ENCODE data around the gene FXYD1.

- TF ChIP-seq EZH2 (IDR thresholded peaks at IDR 0.05; ENCODE audit: borderline replicate concordance, low read depth, low read length, severe bottlenecking), result no peak
- TF ChIP-seq, protein P1, sequence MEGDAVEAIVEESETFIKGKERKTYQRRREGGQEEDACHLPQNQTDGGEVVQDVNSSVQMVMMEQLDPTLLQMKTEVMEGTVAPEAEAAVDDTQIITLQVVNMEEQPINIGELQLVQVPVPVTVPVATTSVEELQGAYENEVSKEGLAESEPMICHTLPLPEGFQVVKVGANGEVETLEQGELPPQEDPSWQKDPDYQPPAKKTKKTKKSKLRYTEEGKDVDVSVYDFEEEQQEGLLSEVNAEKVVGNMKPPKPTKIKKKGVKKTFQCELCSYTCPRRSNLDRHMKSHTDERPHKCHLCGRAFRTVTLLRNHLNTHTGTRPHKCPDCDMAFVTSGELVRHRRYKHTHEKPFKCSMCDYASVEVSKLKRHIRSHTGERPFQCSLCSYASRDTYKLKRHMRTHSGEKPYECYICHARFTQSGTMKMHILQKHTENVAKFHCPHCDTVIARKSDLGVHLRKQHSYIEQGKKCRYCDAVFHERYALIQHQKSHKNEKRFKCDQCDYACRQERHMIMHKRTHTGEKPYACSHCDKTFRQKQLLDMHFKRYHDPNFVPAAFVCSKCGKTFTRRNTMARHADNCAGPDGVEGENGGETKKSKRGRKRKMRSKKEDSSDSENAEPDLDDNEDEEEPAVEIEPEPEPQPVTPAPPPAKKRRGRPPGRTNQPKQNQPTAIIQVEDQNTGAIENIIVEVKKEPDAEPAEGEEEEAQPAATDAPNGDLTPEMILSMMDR (IDR thresholded peaks at IDR 0.05; ENCODE audit: extremely low read depth in 1 of 2, insufficient read depth in 1 of 2, low read depth in 1 of 2, low read length in 2 of 2), result no peak
- no peak for TF ChIP-seq MYC (IDR thresholded peaks at IDR 0.05; ENCODE audit: low read depth, low read length)
These were observed 11.8 kb downstream of the FXYD1 start for GRCh38 chr19:35150445-35150844.
